HepG2 (cell line): ENCODE measurements around the gene TNFAIP2. TPM values are rescaled to one million over a fixed set of nuclear protein-coding genes. Genes with fewer than 3 reads are reported as not detected.

Experiments used
- CC2D1A ChIP-seq: sonication (generic); formaldehyde crosslinking; IDR thresholded peaks from 2 replicates; pipeline ENCODE4 v1.8.1; 2023; ENCODE audit warnings: mild to moderate bottlenecking, missing genetic modification reagents
- HDAC1 ChIP-seq: sonication (generic); formaldehyde crosslinking; IDR thresholded peaks from 2 replicates; pipeline ENCODE4 v1.5.1; 2020; ENCODE audit warnings: mild to moderate bottlenecking, missing genetic modification reagents
- MYC ChIP-seq: sonication (generic); formaldehyde crosslinking; IDR thresholded peaks from 2 replicates; pipeline ENCODE4 v1.9.0; 2021; ENCODE audit warnings: missing genetic modification reagents, borderline replicate concordance
- NBN ChIP-seq: fragments of 450-650 bp; conservative IDR thresholded peaks from 2 replicates; pipeline ENCODE4 v1.6.1; 2017
- NR3C1 ChIP-seq: sonication (generic); formaldehyde crosslinking; IDR thresholded peaks from 2 replicates; pipeline ENCODE4 v1.4.0; 2020; ENCODE audit warnings: missing genetic modification reagents
- RARA ChIP-seq: IDR thresholded peaks from 2 replicates; pipeline ENCODE4 v1.6.1; 2016; ENCODE audit warnings: missing genetic modification reagents, missing compliant biosample characterization
- UBTF ChIP-seq: sonication (generic); formaldehyde crosslinking; IDR thresholded peaks from 2 replicates; pipeline ENCODE4 v1.4.0; 2020; ENCODE audit warnings: mild to moderate bottlenecking, missing genetic modification reagents
- ZFX ChIP-seq: sonication (generic); formaldehyde crosslinking; IDR thresholded peaks from 2 replicates; pipeline ENCODE4 v1.4.0; 2020; ENCODE audit warnings: mild to moderate bottlenecking, low read depth, missing genetic modification reagents, moderate library complexity
- ZFY ChIP-seq: sonication (generic); formaldehyde crosslinking; IDR thresholded peaks from 2 replicates; pipeline ENCODE4 v1.4.0; 2020; ENCODE audit warnings: missing genetic modification reagents
- ZNF17 ChIP-seq: sonication (generic); formaldehyde crosslinking; IDR thresholded peaks from 2 replicates; pipeline ENCODE4 v1.5.0; 2020; ENCODE audit warnings: mild to moderate bottlenecking, missing genetic modification reagents
- ZNF446 ChIP-seq: sonication (generic); formaldehyde crosslinking; IDR thresholded peaks from 2 replicates; pipeline ENCODE4 v1.5.0; 2020; ENCODE audit warnings: mild to moderate bottlenecking, missing genetic modification reagents
- polyA plus RNA-seq, 8 experiments: library from polyadenylated mRNA; depleted of rRNA in 3 of 8; stranded (reverse) in 7 of 8; unstranded in 1 of 8; fragments of >200 nt; fragmentation: Illumina TruSeq in 4 of 8; extraction: Trizol in 4 of 8; gene quantifications; 2 replicates each; pipeline versions ENCODE4 v1.2.1 to v1.2.3, GENCODE V29; 2011 to 2016; ENCODE audit warnings: low read depth in 4 of 8, missing spikeins in 1 of 8, mixed read lengths in 1 of 8; ENCODE audit not compliant: insufficient read depth in 1 of 8
- total RNA-seq, 5 experiments: library from RNA; depleted of rRNA; stranded (reverse); fragments of >200 nt; fragmentation: Illumina TruSeq; extraction: Trizol; gene quantifications; 2 replicates each; pipeline ENCODE4 v1.2.3, GENCODE V29; 2016; ENCODE audit warnings: low read depth in 1 of 5
- TF ChIP-seq, protein P1 (sequence below): sonication (generic); IDR thresholded peaks from 2 replicates; pipeline ENCODE4 v1.6.1; 2016; ENCODE audit warnings: low read depth, borderline replicate concordance
- TF ChIP-seq, protein P2 (sequence below): sonication (generic); formaldehyde crosslinking; IDR thresholded peaks from 2 replicates; pipeline ENCODE4 v1.5.1; 2020; ENCODE audit warnings: missing genetic modification reagents, mild to moderate bottlenecking, borderline replicate concordance
- TF ChIP-seq, protein P3 (sequence below): sonication (generic); formaldehyde crosslinking; IDR thresholded peaks from 2 replicates; pipeline ENCODE4 v1.4.0; 2020; ENCODE audit warnings: missing genetic modification reagents, mild to moderate bottlenecking, borderline replicate concordance

The TNFAIP2 gene
- total and polyA plus RNA-seq, 2 of the 13 experiments (the other 11 are each of a cell fraction or from before 2014, with no cell fraction given): 0.46 to 1.5 TPM

DNA sequence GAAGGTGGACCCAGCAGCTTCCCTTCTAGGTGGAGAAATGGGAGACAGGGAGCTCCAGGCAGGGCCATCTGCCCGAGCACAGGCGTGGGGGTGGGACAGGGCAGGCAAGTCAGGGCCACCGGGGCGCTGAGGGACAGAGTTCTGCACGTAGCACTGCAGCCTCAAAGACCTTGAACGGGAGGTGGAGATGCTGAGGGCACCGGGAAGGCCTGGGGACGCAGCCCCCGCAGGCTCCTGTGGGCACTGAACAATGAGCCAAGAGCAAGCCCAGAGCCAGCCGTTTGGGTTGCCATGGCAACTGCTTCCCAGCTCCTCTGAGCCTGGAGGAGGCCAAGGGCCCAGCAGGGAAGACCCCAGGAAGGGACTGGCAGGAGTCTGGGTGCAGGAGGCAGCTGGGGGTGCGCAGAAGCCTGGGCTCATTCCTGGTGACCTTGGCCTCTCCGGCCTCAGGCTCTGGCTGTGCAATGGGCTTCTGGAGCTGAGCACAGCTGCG is 35.9 kb upstream of the TNFAIP2 start (continued):
- TF ChIP-seq ZNF17 (CRISPR knock-in tag): no peak
- 0 out of 2 replicates have a peak, but pooled peaks have one; percentile 28 for TF ChIP-seq ZFY (CRISPR knock-in tag)
- TF ChIP-seq HDAC1: peak; percentile 33; the same call in 1 of the 2 replicates
- TF ChIP-seq UBTF (CRISPR knock-in tag): peak; percentile 46; the same call in 1 of the 2 replicates
- TF ChIP-seq, protein P1, sequence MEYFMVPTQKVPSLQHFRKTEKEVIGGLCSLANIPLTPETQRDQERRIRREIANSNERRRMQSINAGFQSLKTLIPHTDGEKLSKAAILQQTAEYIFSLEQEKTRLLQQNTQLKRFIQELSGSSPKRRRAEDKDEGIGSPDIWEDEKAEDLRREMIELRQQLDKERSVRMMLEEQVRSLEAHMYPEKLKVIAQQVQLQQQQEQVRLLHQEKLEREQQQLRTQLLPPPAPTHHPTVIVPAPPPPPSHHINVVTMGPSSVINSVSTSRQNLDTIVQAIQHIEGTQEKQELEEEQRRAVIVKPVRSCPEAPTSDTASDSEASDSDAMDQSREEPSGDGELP: no peak
- no peak for TF ChIP-seq NR3C1 (CRISPR knock-in tag)
- no peak for TF ChIP-seq ZNF446
- TF ChIP-seq MYC: peak; percentile 42
- no peak for TF ChIP-seq NBN
- TF ChIP-seq, protein P2, sequence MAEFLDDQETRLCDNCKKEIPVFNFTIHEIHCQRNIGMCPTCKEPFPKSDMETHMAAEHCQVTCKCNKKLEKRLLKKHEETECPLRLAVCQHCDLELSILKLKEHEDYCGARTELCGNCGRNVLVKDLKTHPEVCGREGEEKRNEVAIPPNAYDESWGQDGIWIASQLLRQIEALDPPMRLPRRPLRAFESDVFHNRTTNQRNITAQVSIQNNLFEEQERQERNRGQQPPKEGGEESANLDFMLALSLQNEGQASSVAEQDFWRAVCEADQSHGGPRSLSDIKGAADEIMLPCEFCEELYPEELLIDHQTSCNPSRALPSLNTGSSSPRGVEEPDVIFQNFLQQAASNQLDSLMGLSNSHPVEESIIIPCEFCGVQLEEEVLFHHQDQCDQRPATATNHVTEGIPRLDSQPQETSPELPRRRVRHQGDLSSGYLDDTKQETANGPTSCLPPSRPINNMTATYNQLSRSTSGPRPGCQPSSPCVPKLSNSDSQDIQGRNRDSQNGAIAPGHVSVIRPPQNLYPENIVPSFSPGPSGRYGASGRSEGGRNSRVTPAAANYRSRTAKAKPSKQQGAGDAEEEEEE: no peak
- TF ChIP-seq CC2D1A: no peak
- TF ChIP-seq, protein P3, sequence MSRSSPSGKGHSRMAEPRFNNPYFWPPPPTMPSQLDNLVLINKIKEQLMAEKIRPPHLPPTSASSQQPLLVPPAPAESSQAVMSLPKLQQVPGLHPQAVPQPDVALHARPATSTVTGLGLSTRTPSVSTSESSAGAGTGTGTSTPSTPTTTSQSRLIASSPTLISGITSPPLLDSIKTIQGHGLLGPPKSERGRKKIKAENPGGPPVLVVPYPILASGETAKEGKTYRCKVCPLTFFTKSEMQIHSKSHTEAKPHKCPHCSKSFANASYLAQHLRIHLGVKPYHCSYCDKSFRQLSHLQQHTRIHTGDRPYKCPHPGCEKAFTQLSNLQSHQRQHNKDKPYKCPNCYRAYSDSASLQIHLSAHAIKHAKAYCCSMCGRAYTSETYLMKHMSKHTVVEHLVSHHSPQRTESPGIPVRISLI (CRISPR knock-in tag): no peak
- TF ChIP-seq RARA (CRISPR knock-in tag): peak; percentile 50; the same call in 1 of the 2 replicates
- peak; percentile 27; the same call in 1 of the 2 replicates for TF ChIP-seq ZFX (CRISPR knock-in tag)
